Neuron (in vitro differentiated cells): ENCODE data around the gene CREB3L1.
A peak's percentile ranks its signal among the peaks of the same experiment; 100 is the strongest.

Experiments
- H2AFZ ChIP-seq: one replicate; pipeline ENCODE4 v1.6.1; 2013; ENCODE audit warnings: low read depth, mild to moderate bottlenecking, inconsistent platforms, low read length, moderate library complexity
- H3K27me3 ChIP-seq: one replicate; pipeline ENCODE4 v1.6.1; 2013; ENCODE audit warnings: low read length; ENCODE audit not compliant: insufficient read depth
- H3K36me3 ChIP-seq: one replicate; pipeline ENCODE4 v1.6.1; 2013; ENCODE audit warnings: low read length; ENCODE audit not compliant: insufficient read depth
- H3K4me1 ChIP-seq: one replicate; pipeline ENCODE4 v1.6.1; 2013; ENCODE audit warnings: low read length; ENCODE audit not compliant: insufficient read depth
- H3K4me3 ChIP-seq: 2 replicates; pipeline ENCODE4 v1.5.1; 2013; ENCODE audit warnings: mild to moderate bottlenecking, low read length, moderate library complexity
- H3K9me3 ChIP-seq: one replicate; pipeline ENCODE4 v1.6.1; 2013; ENCODE audit warnings: low read length

Gene CREB3L1

GRCh38 chr11:46286789-46287188, 9.3 kb downstream of the CREB3L1 start:
- Histone ChIP-seq H2AFZ (no peak overlapping the region), H3K36me3 (no peaks in the 10 kb centered on the region), H3K4me3 (no peak overlapping the region), H3K4me1 (peaks cover 2% of the 10 kb centered on the region), H3K9me3 (no peaks in the 10 kb centered on the region), H3K27me3 (peaks cover 13% of the 10 kb centered on the region)

- no peaks in the 10 kb centered on the region for H3K9me3 ChIP-seq
- no peak overlapping the region for H2AFZ ChIP-seq
- H3K27me3 ChIP-seq = peaks cover 12% of the 10 kb centered on the region
- H3K4me1 ChIP-seq = peaks cover 2% of the 10 kb centered on the region
- H3K36me3 ChIP-seq = no peaks in the 10 kb centered on the region
- no peak overlapping the region for H3K4me3 ChIP-seq
Measured at GRCh38 chr11:46288451-46288850, 11.0 kb downstream of the CREB3L1 start.

DNA sequence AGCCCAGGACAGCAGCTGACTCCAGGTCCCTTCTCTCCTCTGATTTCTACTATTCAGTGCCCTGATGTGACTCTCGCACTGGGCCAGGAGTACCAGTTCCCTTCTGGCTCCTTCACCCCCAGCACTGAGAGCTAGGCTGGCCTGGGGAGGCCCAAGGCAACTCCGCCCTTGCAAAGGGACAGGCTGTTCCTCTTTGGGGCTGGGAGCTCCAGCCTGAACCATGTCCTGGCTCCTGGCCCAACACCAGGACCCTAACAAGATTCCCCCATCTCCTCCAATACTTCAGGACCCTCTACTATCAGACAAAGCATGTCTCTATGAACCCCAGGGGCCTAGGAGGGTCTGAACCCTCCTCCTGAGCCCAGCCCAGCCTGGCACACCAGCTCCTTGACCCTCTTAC, 12.5 kb downstream of the CREB3L1 start:
- no peak overlapping the region for H3K4me3 ChIP-seq
- H3K27me3 ChIP-seq = peaks cover 24% of the 10 kb centered on the region

GRCh38 chr11:46290598-46291309, 13.3 kb downstream of the CREB3L1 start:
- Histone ChIP-seq H3K27me3 (peaks cover 29% of the 10 kb centered on the region), H3K4me3 (no peak overlapping the region), H3K4me1 (peaks cover 3% of the 10 kb centered on the region), H3K36me3 (no peaks in the 10 kb centered on the region), H2AFZ (no peak overlapping the region), H3K9me3 (no peaks in the 10 kb centered on the region)

More for the DNA sequence above, 12.5 kb downstream of the CREB3L1 start:
- Histone ChIP-seq H2AFZ (no peak overlapping the region), H3K9me3 (no peaks in the 10 kb centered on the region), H3K4me1 (peaks cover 2% of the 10 kb centered on the region), H3K36me3 (no peaks in the 10 kb centered on the region)

- H3K4me3 ChIP-seq = no peak overlapping the region
Measured at GRCh38 chr11:46291441-46292150, 14.1 kb downstream of the CREB3L1 start.

GRCh38 chr11:46293066-46293465, 15.6 kb downstream of the CREB3L1 start:
- H3K4me3 ChIP-seq = no peak overlapping the region
- H2AFZ ChIP-seq = no peak overlapping the region
- peaks cover 37% of the 10 kb centered on the region for H3K27me3 ChIP-seq
- H3K9me3 ChIP-seq = no peaks in the 10 kb centered on the region
- H3K4me1 ChIP-seq = peaks cover 5% of the 10 kb centered on the region
- H3K36me3 ChIP-seq = no peaks in the 10 kb centered on the region

More at GRCh38 chr11:46291441-46292150, 14.1 kb downstream of the CREB3L1 start:
- Histone ChIP-seq H3K36me3 (no peaks in the 10 kb centered on the region), H3K27me3 (peaks cover 34% of the 10 kb centered on the region), H3K9me3 (no peaks in the 10 kb centered on the region), H3K4me1 (peaks cover 5% of the 10 kb centered on the region), H2AFZ (no peak overlapping the region)

DNA sequence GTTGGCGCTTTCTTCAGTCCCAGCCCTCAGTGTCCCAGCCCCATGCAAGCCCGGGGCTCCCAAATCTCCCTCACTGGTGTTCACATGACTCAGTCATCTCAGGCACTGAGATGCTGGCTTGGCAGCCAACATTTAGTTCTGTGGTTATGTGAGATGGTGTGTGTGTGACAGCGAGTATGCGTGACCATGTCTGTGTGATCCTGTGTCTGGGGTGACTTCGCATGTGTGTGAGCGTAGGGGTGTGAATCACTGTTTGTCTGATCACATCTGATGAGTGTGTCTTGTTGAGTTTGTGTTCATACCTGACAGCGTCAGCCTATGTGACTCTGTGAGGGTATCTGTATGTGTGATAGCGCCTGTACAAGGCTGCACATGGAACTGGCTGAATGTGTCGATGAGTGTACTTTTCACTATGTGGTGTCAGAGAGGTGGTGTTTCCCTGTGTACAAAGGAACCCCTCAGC, 16.2 kb downstream of the CREB3L1 start:
- Histone ChIP-seq H3K27me3 (peaks cover 39% of the 10 kb centered on the region), H3K4me1 (peaks cover 5% of the 10 kb centered on the region)

DNA sequence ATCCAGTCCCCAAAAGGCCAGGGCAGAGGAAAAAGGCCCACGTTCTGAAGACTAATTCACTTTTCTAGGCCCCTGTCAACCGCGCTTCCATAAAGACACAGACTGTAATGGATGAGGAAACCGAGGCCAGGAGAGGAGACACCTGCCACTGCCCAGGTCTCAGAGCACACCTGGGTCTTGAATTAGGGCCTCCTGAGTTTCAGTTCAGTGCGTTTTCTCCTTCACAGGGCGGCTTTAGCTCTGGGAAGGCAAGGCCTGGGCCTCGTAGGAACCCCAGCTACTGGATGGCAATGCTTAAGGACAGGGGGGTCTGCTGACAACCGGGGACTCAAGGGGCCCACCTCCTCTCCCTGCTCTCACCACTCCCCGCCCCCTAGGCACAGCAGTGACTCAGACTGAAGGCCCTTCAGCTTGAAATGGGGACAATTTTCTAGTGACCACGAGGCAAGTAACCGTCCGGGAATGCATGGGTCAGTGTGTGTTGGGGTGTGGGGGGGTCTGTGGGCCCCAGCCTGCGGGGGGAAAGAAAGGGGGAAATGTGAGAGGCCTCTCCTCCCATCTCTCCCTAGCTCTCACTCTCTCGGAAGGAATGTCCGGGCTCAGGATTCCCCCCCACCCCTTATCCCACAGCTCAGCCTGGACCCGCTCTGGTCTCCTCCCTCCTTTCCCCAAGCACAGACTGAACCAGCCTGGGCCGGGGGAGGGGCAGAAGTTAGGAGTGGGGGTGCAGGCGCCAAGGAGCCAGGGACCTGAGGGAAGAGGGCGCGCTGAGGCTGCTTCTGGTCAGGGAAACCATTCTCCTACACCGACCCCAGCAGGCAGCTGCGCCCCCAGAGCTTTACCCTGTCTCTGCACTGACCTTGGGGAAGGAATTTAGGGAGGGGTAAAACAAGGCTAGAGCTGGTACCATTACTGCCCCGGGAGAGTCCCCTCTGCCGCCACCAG, 17.2 kb downstream of the CREB3L1 start:
- Histone ChIP-seq H3K9me3 (no peaks in the 10 kb centered on the region), H3K36me3 (no peaks in the 10 kb centered on the region), H3K4me3 (peak overlapping the region; percentile 34), H2AFZ (peak overlapping the region; percentile 85), H3K4me1 (peaks cover 5% of the 10 kb centered on the region), H3K27me3 (peaks cover 39% of the 10 kb centered on the region)

More for the DNA sequence above, 16.2 kb downstream of the CREB3L1 start:
- no peaks in the 10 kb centered on the region for H3K36me3 ChIP-seq
- H3K4me3 ChIP-seq = no peak overlapping the region
- H2AFZ ChIP-seq = no peak overlapping the region
- no peaks in the 10 kb centered on the region for H3K9me3 ChIP-seq

GRCh38 chr11:46295312-46296058, 18.0 kb downstream of the CREB3L1 start:
- Histone ChIP-seq H3K27me3 (peaks cover 39% of the 10 kb centered on the region), H3K9me3 (no peaks in the 10 kb centered on the region), H3K4me3 (peak overlapping the region; percentile 34)

GRCh38 chr11:46296059-46296527, 18.6 kb downstream of the CREB3L1 start:
- H3K9me3 ChIP-seq = no peaks in the 10 kb centered on the region
- H3K36me3 ChIP-seq = no peaks in the 10 kb centered on the region
- peaks cover 3% of the 10 kb centered on the region for H3K4me1 ChIP-seq
- H2AFZ ChIP-seq = peak overlapping the region; percentile 85
- peaks cover 37% of the 10 kb centered on the region for H3K27me3 ChIP-seq
- H3K4me3 ChIP-seq = peak overlapping the region; percentile 34

More at GRCh38 chr11:46295312-46296058, 18.0 kb downstream of the CREB3L1 start:
- Histone ChIP-seq H3K4me1 (peaks cover 5% of the 10 kb centered on the region), H2AFZ (peak overlapping the region; percentile 85), H3K36me3 (no peaks in the 10 kb centered on the region)

DNA sequence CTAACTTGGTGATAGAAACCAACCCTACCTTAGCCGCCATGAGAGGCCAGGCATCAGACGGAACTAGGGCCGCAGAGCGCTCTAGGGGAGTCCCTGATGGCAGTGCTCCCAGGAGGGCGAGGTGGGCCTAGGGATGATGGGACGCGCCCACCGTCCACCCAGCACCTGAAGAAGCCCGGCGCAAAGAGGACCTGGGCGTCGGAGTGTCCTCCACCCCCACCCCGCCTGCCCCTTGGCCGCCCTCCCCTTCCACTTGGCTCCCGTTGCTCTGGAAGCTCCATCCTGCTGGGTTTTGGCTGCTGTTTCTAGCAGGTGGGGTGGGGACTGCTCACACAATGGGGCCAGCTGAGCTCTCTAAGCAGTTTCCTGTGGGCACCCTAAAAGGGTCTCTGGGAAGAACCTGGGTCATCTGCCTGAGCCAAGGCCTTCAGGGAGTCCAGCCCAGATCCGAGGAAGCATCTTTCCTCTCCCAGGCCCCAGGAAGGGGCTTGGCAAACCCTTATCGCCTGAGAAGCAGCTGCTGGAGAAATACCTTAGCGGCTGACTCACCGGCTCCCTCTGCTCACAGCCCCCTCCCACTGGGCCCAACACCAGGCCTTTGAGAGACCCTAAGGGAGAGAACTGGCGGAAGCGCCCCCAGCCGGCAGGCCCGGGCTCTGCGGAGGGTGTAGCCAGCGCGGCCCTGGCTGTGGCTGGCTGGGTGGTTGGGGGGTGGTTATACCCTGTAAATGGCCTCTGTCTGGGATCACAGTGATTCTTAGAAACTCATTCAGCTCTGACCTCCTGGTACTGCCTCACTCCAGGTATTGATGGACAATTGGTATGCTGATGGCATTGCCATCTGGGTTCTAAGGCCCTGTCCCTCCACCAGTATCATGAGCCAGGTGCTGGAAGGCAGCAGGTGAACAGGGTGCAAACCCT, 19.3 kb downstream of the CREB3L1 start:
- Histone ChIP-seq H3K36me3 (no peaks in the 10 kb centered on the region), H2AFZ (no peak overlapping the region), H3K27me3 (peaks cover 34% of the 10 kb centered on the region), H3K9me3 (no peaks in the 10 kb centered on the region), H3K4me1 (peaks cover 3% of the 10 kb centered on the region), H3K4me3 (no peak overlapping the region)
